Activated T-cell treated with anti-CD3 and anti-CD28 coated beads for 48 hours (primary cell): Measurements from ENCODE around the gene OR5H14.

Source experiments
- DNase-seq: peaks from one replicate; pipeline ENCODE4 v3.0.0-alpha.2; 2020; ENCODE audit warnings: low read depth

Gene OR5H14

GRCh38 chr3:98199020-98199419 is 51.7 kb downstream of the OR5H14 start:
- no peak for DNase-seq
